UCSD-AML1 (cell line): Measurements from ENCODE around the gene GRHL3.

Source experiments
- DNase-seq: peaks from one replicate; lab custom pipeline; 2025; ENCODE audit not compliant: unreplicated experiment; lab: John Stamatoyannopoulos, UW

The GRHL3 gene

GRCh38 chr1:24292887-24293286, 26.3 kb upstream of the GRHL3 start:
- no peak for DNase-seq

GRCh38 chr1:24293392-24294227, 25.5 kb upstream of the GRHL3 start:
- DNase-seq, result no peak

- DNase-seq, result no peak
These were observed 24.9 kb upstream of the GRHL3 start for GRCh38 chr1:24294228-24294672.

GRCh38 chr1:24294716-24295371, 24.3 kb upstream of the GRHL3 start:
- no peak for DNase-seq

- no peak for DNase-seq
These were observed 23.6 kb upstream of the GRHL3 start for GRCh38 chr1:24295535-24295934.

GRCh38 chr1:24297187-24297851, 21.8 kb upstream of the GRHL3 start:
- DNase-seq, result no peak

GRCh38 chr1:24297852-24298232, 21.3 kb upstream of the GRHL3 start:
- no peak for DNase-seq

- DNase-seq, result no peak
These were observed 20.6 kb upstream of the GRHL3 start for GRCh38 chr1:24298606-24299005.

GRCh38 chr1:24299901-24300300, 19.3 kb upstream of the GRHL3 start:
- DNase-seq, result no peak

GRCh38 chr1:24300971-24301784, 18.0 kb upstream of the GRHL3 start:
- no peak for DNase-seq

- DNase-seq, result no peak
These were observed 17.4 kb upstream of the GRHL3 start for GRCh38 chr1:24301785-24302175.

GRCh38 chr1:24302209-24302611, 16.9 kb upstream of the GRHL3 start:
- DNase-seq, result no peak

GRCh38 chr1:24303600-24303999, 15.6 kb upstream of the GRHL3 start:
- DNase-seq, result no peak

- no peak for DNase-seq
These were observed 14.4 kb upstream of the GRHL3 start for GRCh38 chr1:24304763-24305162.

GRCh38 chr1:24308365-24309015, 10.7 kb upstream of the GRHL3 start:
- DNase-seq, result no peak

GRCh38 chr1:24309762-24310485, 9.2 kb upstream of the GRHL3 start:
- no peak for DNase-seq

- DNase-seq, result no peak
These were observed 7.9 kb upstream of the GRHL3 start for GRCh38 chr1:24311234-24311633.

GRCh38 chr1:24311741-24312140, 7.4 kb upstream of the GRHL3 start:
- no peak for DNase-seq

GRCh38 chr1:24315391-24315790, 3.8 kb upstream of the GRHL3 start:
- no peak for DNase-seq

GRCh38 chr1:24316645-24317044, 2.5 kb upstream of the GRHL3 start:
- peak; percentile 28 for DNase-seq
